Natural killer cell (primary cell): ENCODE results near the gene BTBD18. TPM values are rescaled to one million over a fixed set of nuclear protein-coding genes. Genes with fewer than 3 reads are reported as not detected.

Experiments used
- total RNA-seq, 4 donors: library from RNA; stranded (reverse); fragments of 120-200 nt in 1 of 4; gene quantifications; one replicate each; pipeline versions ENCODE4 v1.2.3 to v1.2.4, GENCODE V29; 2013 to 2022

The BTBD18 gene
- total RNA-seq, 3 donors from 2014 or later (not counting 1 experiment from before 2014, with no cell fraction given) = not detected

Other genes with a start within 250 kb of the BTBD18 start
- 10 to 100 TPM; 11.3 to 20.6 (median 13.9) TPM for gene SLC43A1, start 236.1 kb downstream of the BTBD18 start, total RNA-seq
- 10 to 100 TPM; 15.0 to 18.8 (median 17.1) TPM for gene TIMM10, start 221.1 kb downstream of the BTBD18 start, total RNA-seq
- not detected for gene SMTNL1, start 214.2 kb downstream of the BTBD18 start, total RNA-seq
- gene UBE2L6, start 184.1 kb downstream of the BTBD18 start, total RNA-seq = 100 to 1,000 TPM in 2 of 3 donors, 10 to 100 TPM in 1; 89.1 to 108 (median 103) TPM
- gene SERPING1, start 154.1 kb downstream of the BTBD18 start, total RNA-seq = under 1 TPM in 1 of 3 donors, not detected in 2; 0.50 TPM
- gene YPEL4, start 101.9 kb downstream of the BTBD18 start, total RNA-seq = 1 to 10 TPM; 1.2 to 1.3 (median 1.2) TPM
- 10 to 100 TPM; 18.5 to 23.1 (median 22.8) TPM for gene CLP1, start 94.1 kb downstream of the BTBD18 start, total RNA-seq
- gene ZDHHC5, start 83.7 kb downstream of the BTBD18 start, total RNA-seq = 10 to 100 TPM; 46.1 to 64.0 (median 55.5) TPM
- 10 to 100 TPM; 11.0 to 15.1 (median 13.3) TPM for gene MED19, start 39.6 kb downstream of the BTBD18 start, total RNA-seq
- gene TMX2, start 39.2 kb downstream of the BTBD18 start, total RNA-seq = 10 to 100 TPM; 43.6 to 70.4 (median 45.7) TPM
- gene SELENOH, start 10.3 kb downstream of the BTBD18 start, total RNA-seq = 10 to 100 TPM; 55.3 to 83.3 (median 61.0) TPM
- gene CTNND1, start 10.0 kb upstream of the BTBD18 start, total RNA-seq = 10 to 100 TPM; 17.1 to 17.7 (median 17.3) TPM